GM23338 (cell line): Measurements from ENCODE around the gene GUCA1A. TPM values are rescaled to one million over a fixed set of nuclear protein-coding genes. Genes with fewer than 3 reads are reported as not detected.

ENCODE experiments used
- ATAC-seq: fragments of 200-7000 bp; cut with Tn5 transposase; 3 replicates; pipeline ENCODE4 v1.9.1; 2020
- DNase-seq: peaks from one replicate; pipeline ENCODE4 v3.0.0-alpha.2; 2015; ENCODE audit warnings: low spot score
- H2AFZ ChIP-seq: fragments of 200-600 bp; sonication (generic); 2 replicates; pipeline ENCODE4 v1.8.0; 2016; ENCODE audit warnings: antibody characterized with exemption, mild to moderate bottlenecking, moderate library complexity
- H3F3A ChIP-seq: fragments of 200-600 bp; sonication (generic); replicated peaks from 2 replicates; pipeline ENCODE4 v1.8.0; 2017; ENCODE audit warnings: antibody characterized with exemption, mixed run types, low read depth
- H3K27ac ChIP-seq: fragments of 200-600 bp; sonication (generic); 2 replicates; pipeline ENCODE4 v1.6.1; 2016; ENCODE audit warnings: low read depth
- H3K27me3 ChIP-seq: fragments of 200-600 bp; sonication (generic); 2 replicates; pipeline ENCODE4 v1.8.0; 2016; ENCODE audit warnings: mild to moderate bottlenecking, mixed run types, moderate library complexity; ENCODE audit not compliant: insufficient read depth
- H3K36me3 ChIP-seq: fragments of 200-600 bp; sonication (generic); 2 replicates; pipeline ENCODE4 v1.8.0; 2016; ENCODE audit warnings: mild to moderate bottlenecking; ENCODE audit not compliant: insufficient read depth
- H3K4me1 ChIP-seq: fragments of 200-600 bp; sonication (generic); 2 replicates; pipeline ENCODE4 v1.8.0; 2016; ENCODE audit warnings: mild to moderate bottlenecking, moderate library complexity; ENCODE audit not compliant: insufficient read depth
- H3K4me2 ChIP-seq: fragments of 200-600 bp; sonication (generic); 2 replicates; pipeline ENCODE4 v1.7.1; 2017; ENCODE audit warnings: mixed run types
- H3K4me3 ChIP-seq: fragments of 200-600 bp; sonication (generic); 2 replicates; pipeline ENCODE4 v1.6.1; 2016; ENCODE audit warnings: mixed run types
- H3K79me2 ChIP-seq: fragments of 200-600 bp; sonication (generic); replicated peaks from 2 replicates; pipeline ENCODE4 v1.8.0; 2017; ENCODE audit warnings: mild to moderate bottlenecking; ENCODE audit not compliant: insufficient read depth
- H3K9me2 ChIP-seq: fragments of 200-600 bp; sonication (generic); 2 replicates; pipeline ENCODE4 v1.8.0; 2017; ENCODE audit not compliant: insufficient read depth
- H4K20me1 ChIP-seq: fragments of 200-600 bp; sonication (generic); replicated peaks from 2 replicates; pipeline ENCODE4 v1.8.0; 2017; ENCODE audit warnings: mild to moderate bottlenecking; ENCODE audit not compliant: insufficient read depth
- H3K27ac Mint-ChIP-seq: 2 replicates; pipeline ENCODE4 v1.8.0; 2020; ENCODE audit warnings: inconsistent platforms, mild to moderate bottlenecking, moderate library complexity, mixed read lengths
- H3K27me3 Mint-ChIP-seq: 3 replicates; pipeline ENCODE4 v1.8.0; 2022; ENCODE audit warnings: low read depth, mild to moderate bottlenecking, moderate library complexity, mixed read lengths, inconsistent platforms; ENCODE audit not compliant: insufficient read depth, poor library complexity
- H3K36me3 Mint-ChIP-seq: 3 replicates; pipeline ENCODE4 v1.8.0; 2021; ENCODE audit warnings: low read depth, mild to moderate bottlenecking, inconsistent platforms, moderate library complexity, mixed read lengths
- H3K4me1 Mint-ChIP-seq: 3 replicates; pipeline ENCODE4 v1.8.0; 2020; ENCODE audit warnings: mild to moderate bottlenecking, inconsistent platforms, mixed read lengths
- H3K4me3 Mint-ChIP-seq: 3 replicates; pipeline ENCODE4 v1.8.0; 2021; ENCODE audit warnings: moderate library complexity, mild to moderate bottlenecking, inconsistent platforms, mixed read lengths
- H3K9me3 Mint-ChIP-seq: 3 replicates; pipeline ENCODE4 v1.8.0; 2020; ENCODE audit warnings: moderate library complexity, mild to moderate bottlenecking, inconsistent platforms, mixed read lengths
- CREB1 ChIP-seq: fragments of 250-450 bp; sonication (Bioruptor Pico); IDR thresholded peaks from 2 replicates; pipeline ENCODE4 v1.5.0; 2020; ENCODE audit warnings: low read depth, mild to moderate bottlenecking, moderate library complexity
- CTCF ChIP-seq, 2 experiments: fragments of 200-600 bp in 1 of 2; sonication (generic) in 1 of 2; conservative IDR thresholded peaks; 2 replicates each; pipeline versions ENCODE4 v1.5.1 to v1.6.1; 2016 to 2017; ENCODE audit warnings: antibody characterized with exemption in 2 of 2, low read depth in 2 of 2, mild to moderate bottlenecking in 2 of 2, moderate library complexity in 1 of 2
- EZH2phosphoT487 ChIP-seq: fragments of 200-600 bp; sonication (generic); IDR thresholded peaks from one replicate; pipeline ENCODE4 v1.8.1; 2018; ENCODE audit warnings: antibody characterized with exemption; ENCODE audit not compliant: unreplicated experiment
- JUNB ChIP-seq: IDR thresholded peaks from one replicate; pipeline ENCODE4 v1.6.1; 2016; ENCODE audit warnings: antibody characterized with exemption; ENCODE audit not compliant: unreplicated experiment
- NANOG ChIP-seq: IDR thresholded peaks from 2 replicates; pipeline ENCODE4 v1.6.1; 2016; ENCODE audit warnings: antibody characterized with exemption, borderline replicate concordance
- POLR2AphosphoS5 ChIP-seq: IDR thresholded peaks from 2 replicates; pipeline ENCODE4 v1.6.1; 2016; ENCODE audit warnings: antibody characterized with exemption, low read depth
- ZNF114 ChIP-seq: fragments of 250-450 bp; sonication (Bioruptor Pico); IDR thresholded peaks from 2 replicates; pipeline ENCODE4 v1.5.0; 2020; ENCODE audit warnings: mild to moderate bottlenecking, moderate library complexity
- ZNF331 ChIP-seq: fragments of 250-450 bp; sonication (Bioruptor Pico); IDR thresholded peaks from 2 replicates; pipeline ENCODE4 v1.5.0; 2020; ENCODE audit warnings: low read depth, mild to moderate bottlenecking, moderate library complexity
- ZNF462 ChIP-seq: fragments of 250-450 bp; sonication (Bioruptor Pico); IDR thresholded peaks from 2 replicates; pipeline ENCODE4 v1.5.0; 2020; ENCODE audit warnings: mild to moderate bottlenecking, moderate library complexity
- polyA plus RNA-seq: library from polyadenylated mRNA; unstranded; fragments of >200 nt; fragmentation: Nextera tagmentation; extraction: Ambion mirVana; gene quantifications from 2 replicates; pipeline ENCODE4 v1.2.1, GENCODE V29; 2016
- total RNA-seq: library from RNA; depleted of rRNA; stranded (reverse); fragments of >200 nt; shearing (Covaris generic); gene quantifications from 2 replicates; pipeline ENCODE4 v1.2.3, GENCODE V29; 2014
- TF ChIP-seq, protein P1 (sequence below): IDR thresholded peaks from 2 replicates; pipeline ENCODE4 v1.6.1; 2016; ENCODE audit warnings: antibody characterized with exemption

GUCA1A gene
- total and polyA plus RNA-seq, 2 experiments from 2014 or later = 5.2 to 10.6 TPM

GRCh38 chr6:42193491-42193894 lies 20.3 kb downstream of the GUCA1A start:
- Mint-ChIP-seq H3K36me3 (no peaks in the 10 kb centered on the region; the same call in 2 of the 3 replicates), H3K27ac (no peak overlapping the region), H3K9me3 (no peaks in the 10 kb centered on the region), H3K4me3 (no peak overlapping the region), H3K27me3 (peaks cover 8% of the 10 kb centered on the region), H3K4me1 (peaks cover 17% of the 10 kb centered on the region)
- no peak overlapping the region for H3K4me3 ChIP-seq
- H3K36me3 ChIP-seq = no peaks in the 10 kb centered on the region
- no peaks in the 10 kb centered on the region for H3K27me3 ChIP-seq
- H3K4me1 ChIP-seq = peaks cover 6% of the 10 kb centered on the region
- ATAC-seq (peak; percentile 85), DNase-seq (peak; percentile 69)
- TF ChIP-seq ZNF462 (CRISPR knock-in tag) = no peak
- no peak for TF ChIP-seq ZNF331
- no peak for TF ChIP-seq CREB1 (CRISPR knock-in tag)
- no peak for TF ChIP-seq ZNF114
- TF ChIP-seq, protein P1, sequence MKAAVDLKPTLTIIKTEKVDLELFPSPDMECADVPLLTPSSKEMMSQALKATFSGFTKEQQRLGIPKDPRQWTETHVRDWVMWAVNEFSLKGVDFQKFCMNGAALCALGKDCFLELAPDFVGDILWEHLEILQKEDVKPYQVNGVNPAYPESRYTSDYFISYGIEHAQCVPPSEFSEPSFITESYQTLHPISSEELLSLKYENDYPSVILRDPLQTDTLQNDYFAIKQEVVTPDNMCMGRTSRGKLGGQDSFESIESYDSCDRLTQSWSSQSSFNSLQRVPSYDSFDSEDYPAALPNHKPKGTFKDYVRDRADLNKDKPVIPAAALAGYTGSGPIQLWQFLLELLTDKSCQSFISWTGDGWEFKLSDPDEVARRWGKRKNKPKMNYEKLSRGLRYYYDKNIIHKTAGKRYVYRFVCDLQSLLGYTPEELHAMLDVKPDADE = no peak
- TF ChIP-seq POLR2AphosphoS5 = no peak
- TF ChIP-seq JUNB = no peak
- no peak for TF ChIP-seq CTCF (conservative IDR thresholded peaks at IDR 0.05; ENCODE audit: low read depth in 2 of 2)
- TF ChIP-seq NANOG = no peak
- TF ChIP-seq EZH2phosphoT487 = no peak
- H4K20me1 ChIP-seq = no peaks in the 10 kb centered on the region
- H3F3A ChIP-seq = 0 out of 2 replicates have a peak, but pooled peaks cover 9% of the 10 kb centered on the region
- H3K27ac ChIP-seq = no peak overlapping the region
- H2AFZ ChIP-seq = no peak overlapping the region
- H3K4me2 ChIP-seq = peak overlapping the region; percentile 28
- H3K9me2 ChIP-seq = no peaks in the 10 kb centered on the region; the same call in 1 of the 2 replicates
- H3K79me2 ChIP-seq = no peaks in the 10 kb centered on the region
